HUDEP-2 (cell line): ENCODE results near the gene DDX27.
A peak's percentile ranks its signal among the peaks of the same experiment; 100 is the strongest.

Source experiments
- DNase-seq, 76 experiments: peaks; one replicate each; lab custom pipeline; 2025; ENCODE audit not compliant: unreplicated experiment in 76 of 76; lab: John Stamatoyannopoulos, UW

DDX27 gene

GRCh38 chr20:49276961-49277785 lies 58.0 kb downstream of the DDX27 start:
- DNase-seq, result no peak

DNA sequence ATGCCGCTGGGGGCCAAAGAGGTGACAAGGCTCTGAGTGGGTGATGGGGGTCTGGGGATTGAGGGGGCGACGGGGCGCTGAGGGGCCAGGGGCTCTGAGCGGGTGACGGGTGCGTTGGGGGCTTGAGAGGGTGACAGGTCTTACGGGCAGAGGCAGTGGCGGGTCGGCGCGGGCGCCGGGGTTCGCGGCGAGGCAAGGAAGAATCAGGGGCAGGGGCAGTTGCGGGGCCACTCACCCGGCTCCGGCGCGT lies 58.5 kb downstream of the DDX27 start:
- no peak for DNase-seq

GRCh38 chr20:49278036-49278817 lies 59.0 kb downstream of the DDX27 start, which contains the start of gene ZNFX1:
TSS of gene ZNFX1 (minus strand) at chr20:49278057. CDS start at chr20:49275839, 2,218 bp downstream.
- DNase-seq, result peak; percentile 47 to 99 (median 94)

- peak in 15 of 76 experiments; percentile 14 to 64 (median 44) for DNase-seq
Measured at GRCh38 chr20:49278818-49279676, 59.8 kb downstream of the DDX27 start.

- peak in 3 of 76 experiments; percentile 13 to 40 (median 14) for DNase-seq
Measured at GRCh38 chr20:49279677-49280462, 60.7 kb downstream of the DDX27 start.

- DNase-seq, result peak in 1 of 76 experiments; percentile 23
Measured at GRCh38 chr20:49280463-49281058, 61.3 kb downstream of the DDX27 start.

DNA sequence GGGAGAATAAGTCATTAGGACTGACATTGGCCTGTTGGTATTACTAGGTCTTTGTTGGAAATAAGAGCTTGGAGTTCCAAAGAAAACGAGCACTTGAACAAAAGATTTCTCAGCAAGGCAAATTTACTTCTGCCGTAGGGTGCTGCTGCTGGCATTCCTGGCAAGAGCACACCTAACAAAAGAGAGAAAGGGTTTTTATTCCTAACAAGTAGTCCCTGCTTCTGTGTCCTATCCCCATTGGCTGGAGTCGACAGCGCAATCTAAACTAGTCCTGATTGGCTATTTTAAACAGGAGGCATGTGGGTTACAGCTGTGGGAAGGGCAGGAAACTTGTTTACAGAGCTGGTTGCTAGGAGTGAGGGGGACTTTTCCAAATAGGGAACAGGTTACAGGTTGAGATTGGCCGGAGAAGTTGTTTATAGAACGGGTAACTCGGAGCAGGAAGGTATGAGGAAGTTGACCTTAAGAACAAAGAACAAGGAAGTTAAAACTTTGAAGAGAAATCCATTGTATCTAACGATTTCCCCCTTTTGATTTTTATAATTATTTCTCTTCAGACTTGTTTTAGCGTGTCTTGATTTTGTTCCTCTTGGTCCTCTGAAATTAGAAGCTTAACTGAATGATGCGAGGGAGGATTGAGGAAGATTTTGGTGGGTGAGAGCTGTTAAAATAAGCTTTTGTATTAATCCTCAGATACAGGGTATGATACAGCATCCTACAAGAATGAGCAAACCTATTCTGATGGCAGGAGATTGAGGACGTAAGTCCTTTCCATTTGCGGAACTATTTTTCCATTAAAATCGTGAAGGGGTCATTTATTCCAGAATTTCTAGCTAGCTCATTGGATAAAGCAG lies 62.1 kb downstream of the DDX27 start:
- DNase-seq, result peak in 2 of 76 experiments; percentile 23 to 24

GRCh38 chr20:49281913-49282467 lies 62.8 kb downstream of the DDX27 start:
- no peak for DNase-seq

- DNase-seq, result no peak
Measured at GRCh38 chr20:49282584-49283171, 63.5 kb downstream of the DDX27 start.

DNA sequence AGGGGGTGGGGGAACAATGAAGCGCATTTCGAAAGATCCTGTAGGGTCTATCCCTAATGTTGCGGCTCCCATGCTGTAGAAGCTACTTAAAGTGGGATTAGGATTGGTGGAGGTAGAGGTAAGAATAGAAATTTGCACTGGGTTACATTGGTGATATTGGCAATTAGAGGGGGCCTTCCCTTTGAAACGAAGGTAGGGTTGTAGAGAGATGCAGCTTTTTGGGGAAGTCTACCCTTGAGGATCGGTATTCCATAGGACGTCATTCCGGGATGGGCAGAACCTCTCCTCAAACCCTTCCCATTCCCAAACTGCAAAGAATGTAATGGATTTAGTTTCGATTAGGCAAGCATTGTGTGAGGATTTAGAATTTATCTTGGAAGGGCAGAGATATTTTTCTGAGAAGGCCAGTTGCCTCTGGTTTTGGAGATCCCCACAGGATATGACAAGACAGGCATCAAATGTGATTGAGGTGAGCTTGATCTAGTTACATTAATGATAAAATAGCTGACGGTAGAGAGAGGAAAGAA lies 64.0 kb downstream of the DDX27 start:
- DNase-seq, result no peak

DNA sequence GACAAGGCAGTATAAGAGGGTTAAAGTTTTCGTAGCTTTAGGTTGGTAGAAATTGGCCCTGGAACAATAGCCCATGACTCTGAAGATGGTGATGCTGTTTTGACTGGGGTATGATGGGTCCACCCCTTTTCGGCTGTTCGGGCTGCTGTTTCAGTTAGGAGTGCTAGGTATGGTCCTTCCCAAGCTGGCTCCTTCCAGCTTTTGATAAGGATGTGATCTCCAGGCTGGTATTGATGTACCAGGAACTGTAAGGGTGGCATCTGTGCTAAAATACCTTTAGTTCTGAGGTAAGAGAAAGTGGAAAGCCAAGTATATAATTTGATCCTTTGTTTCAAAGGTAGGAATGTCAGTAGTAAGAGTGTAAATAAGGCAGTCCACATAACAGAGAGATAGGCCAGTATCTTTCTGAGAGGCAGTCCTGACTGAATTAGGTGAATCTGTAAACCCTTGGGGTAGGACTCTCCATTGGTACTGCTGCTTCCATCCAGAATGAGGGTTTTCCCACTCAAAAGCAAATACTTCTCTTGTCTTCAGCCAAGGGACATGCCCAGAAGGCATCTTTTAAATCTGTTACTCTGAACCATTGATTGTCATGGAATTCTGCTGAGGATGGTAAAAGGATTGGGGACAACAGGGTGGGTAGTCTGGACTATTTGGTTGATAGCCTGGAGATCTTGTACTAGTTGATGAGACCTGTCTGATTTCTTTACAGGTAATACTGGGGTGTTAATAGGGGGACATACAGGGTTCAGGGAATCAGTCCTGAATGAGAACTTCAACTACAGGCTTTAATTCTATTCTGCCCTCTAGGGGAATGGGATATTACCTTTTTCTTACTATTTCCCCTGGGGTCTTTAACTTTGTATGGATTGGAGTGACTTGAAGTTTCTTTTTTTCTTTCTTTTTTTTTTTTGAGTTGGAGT lies 64.7 kb downstream of the DDX27 start:
- DNase-seq, result peak in 3 of 76 experiments; percentile 21 to 46 (median 22)

- no peak for DNase-seq
Measured at GRCh38 chr20:49284818-49285217, 65.6 kb downstream of the DDX27 start.

GRCh38 chr20:49285233-49285668 lies 66.0 kb downstream of the DDX27 start:
- DNase-seq, result no peak

DNA sequence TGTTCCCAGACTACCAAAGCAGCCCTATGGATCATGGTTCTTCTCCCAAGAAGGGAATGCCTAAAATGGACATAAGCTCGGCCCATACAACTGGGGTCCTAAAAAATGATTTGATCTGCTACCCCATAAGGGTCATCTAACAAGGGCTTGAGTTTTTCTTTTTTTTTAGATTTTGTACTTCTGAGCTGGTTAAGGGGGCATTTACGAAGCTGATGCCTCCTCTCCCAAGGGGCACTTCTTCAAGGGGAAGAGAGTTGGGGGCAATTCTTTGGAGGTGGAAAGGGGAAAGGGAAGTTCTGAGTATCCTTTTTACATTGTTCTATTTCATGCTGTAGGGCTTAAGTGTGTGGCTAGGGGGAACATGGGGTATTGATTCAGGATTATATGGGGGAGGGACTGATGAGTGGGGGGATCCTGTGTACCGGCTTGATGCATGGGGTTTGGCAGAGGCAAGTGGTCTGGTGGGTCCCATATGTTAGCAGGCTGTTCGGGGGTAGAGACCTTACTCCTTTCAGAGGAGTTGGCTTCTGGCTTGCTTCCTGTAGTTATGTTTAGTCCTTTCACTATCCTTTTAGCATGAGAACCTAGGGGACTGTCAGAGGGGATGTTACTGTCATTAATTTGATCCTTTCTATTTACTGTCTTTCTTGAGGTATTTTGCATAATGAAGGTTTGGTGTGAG lies 66.7 kb downstream of the DDX27 start:
- no peak for DNase-seq

DNA sequence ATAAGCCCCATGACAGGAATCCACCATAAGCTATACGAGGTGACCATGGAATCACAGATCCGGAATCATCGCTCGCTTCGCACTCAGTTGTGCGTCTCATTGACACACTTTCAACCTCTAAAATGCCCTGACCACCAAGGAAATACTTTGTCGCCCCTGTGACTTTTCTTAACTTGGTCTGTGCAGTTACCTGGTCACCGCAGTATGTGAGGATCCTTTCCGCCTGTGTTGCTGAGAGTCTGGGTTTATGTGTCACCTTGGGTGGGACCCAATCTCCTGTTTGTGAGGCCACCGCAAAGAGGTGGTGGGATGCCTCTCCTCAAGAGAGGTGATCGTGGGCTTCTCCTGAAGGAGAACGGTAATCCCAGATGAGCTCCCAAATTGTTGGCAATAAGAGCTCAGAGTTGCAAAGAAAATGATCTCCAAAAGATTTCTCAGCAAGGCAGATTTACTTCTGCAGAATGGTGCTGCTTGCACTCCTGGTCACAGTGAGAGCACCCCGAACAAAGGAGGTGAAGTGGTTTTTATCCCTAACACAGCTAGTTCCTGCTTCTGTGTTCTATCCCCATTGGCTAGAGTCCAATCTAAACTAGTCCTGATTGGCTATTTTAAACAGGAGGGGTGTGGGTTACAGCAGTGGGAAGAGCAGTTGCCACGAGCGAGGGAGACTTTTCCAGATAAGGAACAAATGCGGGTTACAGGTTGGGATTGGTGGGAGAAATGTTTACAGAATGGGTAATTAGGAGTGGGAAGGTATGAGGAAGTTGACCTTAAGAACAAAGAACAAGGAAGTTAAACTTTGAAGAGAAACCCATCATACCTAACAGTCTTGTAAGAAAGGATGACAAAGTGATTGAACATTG lies 67.7 kb downstream of the DDX27 start:
- DNase-seq, result peak in 4 of 76 experiments; percentile 16 to 40 (median 34)
